Measurements from ENCODE around the gene TEX22. TPM values are rescaled to one million over a fixed set of nuclear protein-coding genes. Genes with fewer than 3 reads are reported as not detected.

TEX22 gene
- total and polyA plus RNA-seq, 2 experiments from 2014 or later, result 0.21 TPM

DNA sequence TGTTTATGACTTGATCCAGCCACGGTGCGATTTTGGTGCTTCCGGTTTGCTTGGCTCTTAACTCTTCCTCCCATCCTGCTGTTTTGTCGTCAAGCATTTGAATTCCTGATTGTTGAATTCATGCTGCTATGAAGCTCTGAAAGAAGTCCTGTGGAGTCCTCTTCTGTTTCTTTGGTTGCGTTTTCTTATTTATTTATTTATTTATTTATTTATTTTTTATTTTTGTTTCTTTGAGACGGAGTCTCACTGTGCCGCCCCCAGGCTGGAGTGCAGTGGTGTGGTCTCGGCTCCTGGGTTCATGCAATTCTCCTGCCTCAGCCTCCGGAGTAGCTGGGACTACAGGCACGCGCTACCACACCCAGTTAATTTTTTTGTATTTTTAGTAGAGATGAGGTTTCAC lies 18.3 kb downstream of the TEX22 start (continued):
- TF ChIP-seq EZH2 (IDR thresholded peaks at IDR 0.05; ENCODE audit: low read depth, unreplicated experiment) (no peak), STAT1 (IDR thresholded peaks at IDR 0.05; ENCODE audit: unreplicated experiment) (no peak), NANOG (IDR thresholded peaks at IDR 0.05; ENCODE audit: borderline replicate concordance) (no peak), ZNF114 (CRISPR knock-in tag; IDR thresholded peaks at IDR 0.05) (no peak), POLR2AphosphoS5 (IDR thresholded peaks at IDR 0.05; ENCODE audit: low read depth) (no peak)

DNA sequence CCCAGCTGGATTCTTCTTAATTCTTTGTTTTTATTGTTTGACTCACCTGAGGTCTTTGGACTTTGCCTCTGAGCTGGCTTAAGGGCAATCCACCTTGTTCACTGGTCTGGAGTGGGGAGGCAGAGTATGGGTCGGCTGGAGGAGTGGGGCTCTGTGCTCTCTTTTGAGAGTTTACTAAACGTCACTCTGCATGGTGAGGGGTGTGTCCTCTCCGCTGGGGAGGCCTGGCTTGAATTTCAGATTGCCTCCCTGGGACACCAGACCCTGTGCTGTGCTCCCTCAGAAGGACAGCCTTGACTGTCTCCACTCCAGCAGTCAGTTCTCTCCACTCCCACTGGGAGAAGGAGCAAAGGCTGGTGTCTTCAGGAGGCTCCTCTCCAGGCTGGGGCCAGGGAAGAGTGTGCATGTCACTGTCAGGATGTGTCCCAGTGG lies 19.4 kb downstream of the TEX22 start:
- Histone ChIP-seq H3K4me1 (ENCODE audit: insufficient read depth) (peaks cover 22% of the 10 kb centered on the region), H3K27me3 (ENCODE audit: insufficient read depth) (peaks cover 20% of the 10 kb centered on the region), H3K36me3 (ENCODE audit: insufficient read depth) (no peaks in the 10 kb centered on the region), H3K4me2 (no peak overlapping the region), H3F3A (replicated peaks; ENCODE audit: low read depth) (peaks cover 10% of the 10 kb centered on the region; the same call in 1 of the 2 replicates), H2AFZ (no peak overlapping the region), H3K79me2 (replicated peaks; ENCODE audit: insufficient read depth) (peaks cover 29% of the 10 kb centered on the region), H3K4me3 (no peak overlapping the region), H4K20me1 (replicated peaks; ENCODE audit: insufficient read depth) (peaks cover 4% of the 10 kb centered on the region), H3K27ac (ENCODE audit: low read depth) (no peak overlapping the region), H3K9me2 (ENCODE audit: insufficient read depth) (no peaks in the 10 kb centered on the region)
- H3K4me1 Mint-ChIP-seq, result peaks cover 16% of the 10 kb centered on the region
- no peak for ATAC-seq
- 0 out of 3 replicates have a peak, but pooled peaks cover 2% of the 10 kb centered on the region for H3K9me3 Mint-ChIP-seq
- no peak overlapping the region for H3K27ac Mint-ChIP-seq
- no peak overlapping the region for H3K4me3 Mint-ChIP-seq
- H3K27me3 Mint-ChIP-seq (ENCODE audit: insufficient read depth, low read depth, poor library complexity), result peaks cover 43% of the 10 kb centered on the region
- peaks cover 10% of the 10 kb centered on the region; the same call in 2 of the 3 replicates for H3K36me3 Mint-ChIP-seq (ENCODE audit: low read depth)
- DNase-seq (ENCODE audit: low spot score), result no peak
- no peak for TF ChIP-seq POLR2AphosphoS5 (IDR thresholded peaks at IDR 0.05; ENCODE audit: low read depth)
- no peak for TF ChIP-seq EZH2 (IDR thresholded peaks at IDR 0.05; ENCODE audit: low read depth, unreplicated experiment)
- TF ChIP-seq, protein P1, sequence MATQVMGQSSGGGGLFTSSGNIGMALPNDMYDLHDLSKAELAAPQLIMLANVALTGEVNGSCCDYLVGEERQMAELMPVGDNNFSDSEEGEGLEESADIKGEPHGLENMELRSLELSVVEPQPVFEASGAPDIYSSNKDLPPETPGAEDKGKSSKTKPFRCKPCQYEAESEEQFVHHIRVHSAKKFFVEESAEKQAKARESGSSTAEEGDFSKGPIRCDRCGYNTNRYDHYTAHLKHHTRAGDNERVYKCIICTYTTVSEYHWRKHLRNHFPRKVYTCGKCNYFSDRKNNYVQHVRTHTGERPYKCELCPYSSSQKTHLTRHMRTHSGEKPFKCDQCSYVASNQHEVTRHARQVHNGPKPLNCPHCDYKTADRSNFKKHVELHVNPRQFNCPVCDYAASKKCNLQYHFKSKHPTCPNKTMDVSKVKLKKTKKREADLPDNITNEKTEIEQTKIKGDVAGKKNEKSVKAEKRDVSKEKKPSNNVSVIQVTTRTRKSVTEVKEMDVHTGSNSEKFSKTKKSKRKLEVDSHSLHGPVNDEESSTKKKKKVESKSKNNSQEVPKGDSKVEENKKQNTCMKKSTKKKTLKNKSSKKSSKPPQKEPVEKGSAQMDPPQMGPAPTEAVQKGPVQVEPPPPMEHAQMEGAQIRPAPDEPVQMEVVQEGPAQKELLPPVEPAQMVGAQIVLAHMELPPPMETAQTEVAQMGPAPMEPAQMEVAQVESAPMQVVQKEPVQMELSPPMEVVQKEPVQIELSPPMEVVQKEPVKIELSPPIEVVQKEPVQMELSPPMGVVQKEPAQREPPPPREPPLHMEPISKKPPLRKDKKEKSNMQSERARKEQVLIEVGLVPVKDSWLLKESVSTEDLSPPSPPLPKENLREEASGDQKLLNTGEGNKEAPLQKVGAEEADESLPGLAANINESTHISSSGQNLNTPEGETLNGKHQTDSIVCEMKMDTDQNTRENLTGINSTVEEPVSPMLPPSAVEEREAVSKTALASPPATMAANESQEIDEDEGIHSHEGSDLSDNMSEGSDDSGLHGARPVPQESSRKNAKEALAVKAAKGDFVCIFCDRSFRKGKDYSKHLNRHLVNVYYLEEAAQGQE (IDR thresholded peaks at IDR 0.05; ENCODE audit: unreplicated experiment), result no peak
- TF ChIP-seq, protein P2, sequence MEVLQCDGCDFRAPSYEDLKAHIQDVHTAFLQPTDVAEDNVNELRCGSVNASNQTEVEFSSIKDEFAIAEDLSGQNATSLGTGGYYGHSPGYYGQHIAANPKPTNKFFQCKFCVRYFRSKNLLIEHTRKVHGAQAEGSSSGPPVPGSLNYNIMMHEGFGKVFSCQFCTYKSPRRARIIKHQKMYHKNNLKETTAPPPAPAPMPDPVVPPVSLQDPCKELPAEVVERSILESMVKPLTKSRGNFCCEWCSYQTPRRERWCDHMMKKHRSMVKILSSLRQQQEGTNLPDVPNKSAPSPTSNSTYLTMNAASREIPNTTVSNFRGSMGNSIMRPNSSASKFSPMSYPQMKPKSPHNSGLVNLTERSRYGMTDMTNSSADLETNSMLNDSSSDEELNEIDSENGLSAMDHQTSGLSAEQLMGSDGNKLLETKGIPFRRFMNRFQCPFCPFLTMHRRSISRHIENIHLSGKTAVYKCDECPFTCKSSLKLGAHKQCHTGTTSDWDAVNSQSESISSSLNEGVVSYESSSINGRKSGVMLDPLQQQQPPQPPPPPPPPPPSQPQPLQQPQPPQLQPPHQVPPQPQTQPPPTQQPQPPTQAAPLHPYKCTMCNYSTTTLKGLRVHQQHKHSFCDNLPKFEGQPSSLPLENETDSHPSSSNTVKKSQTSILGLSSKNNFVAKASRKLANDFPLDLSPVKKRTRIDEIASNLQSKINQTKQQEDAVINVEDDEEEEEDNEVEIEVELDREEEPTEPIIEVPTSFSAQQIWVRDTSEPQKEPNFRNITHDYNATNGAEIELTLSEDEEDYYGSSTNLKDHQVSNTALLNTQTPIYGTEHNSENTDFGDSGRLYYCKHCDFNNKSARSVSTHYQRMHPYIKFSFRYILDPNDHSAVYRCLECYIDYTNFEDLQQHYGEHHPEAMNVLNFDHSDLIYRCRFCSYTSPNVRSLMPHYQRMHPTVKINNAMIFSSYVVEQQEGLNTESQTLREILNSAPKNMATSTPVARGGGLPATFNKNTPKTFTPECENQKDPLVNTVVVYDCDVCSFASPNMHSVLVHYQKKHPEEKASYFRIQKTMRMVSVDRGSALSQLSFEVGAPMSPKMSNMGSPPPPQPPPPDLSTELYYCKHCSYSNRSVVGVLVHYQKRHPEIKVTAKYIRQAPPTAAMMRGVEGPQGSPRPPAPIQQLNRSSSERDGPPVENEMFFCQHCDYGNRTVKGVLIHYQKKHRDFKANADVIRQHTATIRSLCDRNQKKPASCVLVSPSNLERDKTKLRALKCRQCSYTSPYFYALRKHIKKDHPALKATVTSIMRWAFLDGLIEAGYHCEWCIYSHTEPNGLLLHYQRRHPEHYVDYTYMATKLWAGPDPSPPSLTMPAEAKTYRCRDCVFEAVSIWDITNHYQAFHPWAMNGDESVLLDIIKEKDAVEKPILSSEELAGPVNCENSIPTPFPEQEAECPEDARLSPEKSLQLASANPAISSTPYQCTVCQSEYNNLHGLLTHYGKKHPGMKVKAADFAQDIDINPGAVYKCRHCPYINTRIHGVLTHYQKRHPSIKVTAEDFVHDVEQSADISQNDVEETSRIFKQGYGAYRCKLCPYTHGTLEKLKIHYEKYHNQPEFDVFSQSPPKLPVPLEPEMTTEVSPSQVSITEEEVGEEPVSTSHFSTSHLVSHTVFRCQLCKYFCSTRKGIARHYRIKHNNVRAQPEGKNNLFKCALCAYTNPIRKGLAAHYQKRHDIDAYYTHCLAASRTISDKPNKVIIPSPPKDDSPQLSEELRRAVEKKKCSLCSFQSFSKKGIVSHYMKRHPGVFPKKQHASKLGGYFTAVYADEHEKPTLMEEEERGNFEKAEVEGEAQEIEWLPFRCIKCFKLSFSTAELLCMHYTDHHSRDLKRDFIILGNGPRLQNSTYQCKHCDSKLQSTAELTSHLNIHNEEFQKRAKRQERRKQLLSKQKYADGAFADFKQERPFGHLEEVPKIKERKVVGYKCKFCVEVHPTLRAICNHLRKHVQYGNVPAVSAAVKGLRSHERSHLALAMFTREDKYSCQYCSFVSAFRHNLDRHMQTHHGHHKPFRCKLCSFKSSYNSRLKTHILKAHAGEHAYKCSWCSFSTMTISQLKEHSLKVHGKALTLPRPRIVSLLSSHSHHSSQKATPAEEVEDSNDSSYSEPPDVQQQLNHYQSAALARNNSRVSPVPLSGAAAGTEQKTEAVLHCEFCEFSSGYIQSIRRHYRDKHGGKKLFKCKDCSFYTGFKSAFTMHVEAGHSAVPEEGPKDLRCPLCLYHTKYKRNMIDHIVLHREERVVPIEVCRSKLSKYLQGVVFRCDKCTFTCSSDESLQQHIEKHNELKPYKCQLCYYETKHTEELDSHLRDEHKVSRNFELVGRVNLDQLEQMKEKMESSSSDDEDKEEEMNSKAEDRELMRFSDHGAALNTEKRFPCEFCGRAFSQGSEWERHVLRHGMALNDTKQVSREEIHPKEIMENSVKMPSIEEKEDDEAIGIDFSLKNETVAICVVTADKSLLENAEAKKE (CRISPR knock-in tag; IDR thresholded peaks at IDR 0.05), result no peak
- TF ChIP-seq ZNF331 (CRISPR knock-in tag; IDR thresholded peaks at IDR 0.05; ENCODE audit: low read depth), result no peak
- TF ChIP-seq CREB1 (CRISPR knock-in tag; IDR thresholded peaks at IDR 0.05; ENCODE audit: low read depth), result no peak
- no peak for TF ChIP-seq STAT1 (IDR thresholded peaks at IDR 0.05; ENCODE audit: unreplicated experiment)
- no peak for TF ChIP-seq ZNF114 (CRISPR knock-in tag; IDR thresholded peaks at IDR 0.05)
- no peak for TF ChIP-seq EZH2phosphoT487 (IDR thresholded peaks at IDR 0.05; ENCODE audit: unreplicated experiment)
- TF ChIP-seq, protein P3, sequence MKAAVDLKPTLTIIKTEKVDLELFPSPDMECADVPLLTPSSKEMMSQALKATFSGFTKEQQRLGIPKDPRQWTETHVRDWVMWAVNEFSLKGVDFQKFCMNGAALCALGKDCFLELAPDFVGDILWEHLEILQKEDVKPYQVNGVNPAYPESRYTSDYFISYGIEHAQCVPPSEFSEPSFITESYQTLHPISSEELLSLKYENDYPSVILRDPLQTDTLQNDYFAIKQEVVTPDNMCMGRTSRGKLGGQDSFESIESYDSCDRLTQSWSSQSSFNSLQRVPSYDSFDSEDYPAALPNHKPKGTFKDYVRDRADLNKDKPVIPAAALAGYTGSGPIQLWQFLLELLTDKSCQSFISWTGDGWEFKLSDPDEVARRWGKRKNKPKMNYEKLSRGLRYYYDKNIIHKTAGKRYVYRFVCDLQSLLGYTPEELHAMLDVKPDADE (IDR thresholded peaks at IDR 0.05), result no peak
- no peak for TF ChIP-seq NANOG (IDR thresholded peaks at IDR 0.05; ENCODE audit: borderline replicate concordance)
- TF ChIP-seq, protein P4, sequence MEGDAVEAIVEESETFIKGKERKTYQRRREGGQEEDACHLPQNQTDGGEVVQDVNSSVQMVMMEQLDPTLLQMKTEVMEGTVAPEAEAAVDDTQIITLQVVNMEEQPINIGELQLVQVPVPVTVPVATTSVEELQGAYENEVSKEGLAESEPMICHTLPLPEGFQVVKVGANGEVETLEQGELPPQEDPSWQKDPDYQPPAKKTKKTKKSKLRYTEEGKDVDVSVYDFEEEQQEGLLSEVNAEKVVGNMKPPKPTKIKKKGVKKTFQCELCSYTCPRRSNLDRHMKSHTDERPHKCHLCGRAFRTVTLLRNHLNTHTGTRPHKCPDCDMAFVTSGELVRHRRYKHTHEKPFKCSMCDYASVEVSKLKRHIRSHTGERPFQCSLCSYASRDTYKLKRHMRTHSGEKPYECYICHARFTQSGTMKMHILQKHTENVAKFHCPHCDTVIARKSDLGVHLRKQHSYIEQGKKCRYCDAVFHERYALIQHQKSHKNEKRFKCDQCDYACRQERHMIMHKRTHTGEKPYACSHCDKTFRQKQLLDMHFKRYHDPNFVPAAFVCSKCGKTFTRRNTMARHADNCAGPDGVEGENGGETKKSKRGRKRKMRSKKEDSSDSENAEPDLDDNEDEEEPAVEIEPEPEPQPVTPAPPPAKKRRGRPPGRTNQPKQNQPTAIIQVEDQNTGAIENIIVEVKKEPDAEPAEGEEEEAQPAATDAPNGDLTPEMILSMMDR (conservative IDR thresholded peaks at IDR 0.05; ENCODE audit: low read depth in 2 of 2), result no peak
- no peak for TF ChIP-seq JUNB (IDR thresholded peaks at IDR 0.05; ENCODE audit: unreplicated experiment)
